ENCODE data around the gene CTSW.

DNA sequence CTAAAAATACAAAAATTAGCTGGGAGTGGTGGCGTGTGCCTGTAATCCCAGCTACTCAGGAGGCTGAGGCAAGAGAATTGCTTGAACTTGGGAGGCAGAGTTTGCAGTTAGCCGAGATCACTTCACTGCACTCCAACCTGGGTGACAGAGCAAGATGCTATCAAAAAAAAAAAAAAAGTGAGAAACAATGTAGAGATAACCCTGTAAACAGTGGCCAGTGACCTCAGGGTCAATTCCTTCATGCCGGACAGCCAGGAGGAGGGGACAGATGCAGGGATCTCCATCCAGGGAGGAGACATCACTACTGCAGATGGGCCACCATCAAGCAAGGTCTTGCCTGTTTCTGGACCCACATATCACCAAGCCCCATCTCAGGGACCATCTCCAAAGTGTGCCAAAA is 31.9 kb upstream of the CTSW start:
- TF ChIP-seq CTCF (IDR thresholded peaks at IDR 0.05) (no peak), HDAC2 (IDR thresholded peaks at IDR 0.05) (no peak), RCOR1 (IDR thresholded peaks at IDR 0.05; ENCODE audit: low read depth, low read length) (no peak), NR3C1 (IDR thresholded peaks at IDR 0.05) (no peak), USF2 (IDR thresholded peaks at IDR 0.05) (no peak), POLR2A (IDR thresholded peaks at IDR 0.05; ENCODE audit: low read length) (no peak)
- TF ChIP-seq, protein P1, sequence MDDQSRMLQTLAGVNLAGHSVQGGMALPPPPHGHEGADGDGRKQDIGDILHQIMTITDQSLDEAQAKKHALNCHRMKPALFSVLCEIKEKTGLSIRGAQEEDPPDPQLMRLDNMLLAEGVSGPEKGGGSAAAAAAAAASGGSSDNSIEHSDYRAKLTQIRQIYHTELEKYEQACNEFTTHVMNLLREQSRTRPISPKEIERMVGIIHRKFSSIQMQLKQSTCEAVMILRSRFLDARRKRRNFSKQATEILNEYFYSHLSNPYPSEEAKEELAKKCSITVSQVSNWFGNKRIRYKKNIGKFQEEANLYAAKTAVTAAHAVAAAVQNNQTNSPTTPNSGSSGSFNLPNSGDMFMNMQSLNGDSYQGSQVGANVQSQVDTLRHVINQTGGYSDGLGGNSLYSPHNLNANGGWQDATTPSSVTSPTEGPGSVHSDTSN (IDR thresholded peaks at IDR 0.05): no peak
